Fibroblast of lung (primary cell): ENCODE data around the gene ALS2CL. TPM values are rescaled to one million over a fixed set of nuclear protein-coding genes. Genes with fewer than 3 reads are reported as not detected.

Experiments
- DNase-seq, 2 donors: peaks; one replicate each; pipeline versions ENCODE4 v3.0.0 to v3.0.0-alpha.2; 2010; ENCODE audit warnings: low read depth in 2 of 2
- H2AFZ ChIP-seq: 2 replicates; pipeline ENCODE4 v1.5.1; 2012; ENCODE audit warnings: low read length, control low read depth, inconsistent platforms
- H3K27ac ChIP-seq: 2 replicates; pipeline ENCODE4 v1.5.1; 2011; ENCODE audit warnings: low read length, control low read depth; ENCODE audit not compliant: insufficient read depth
- H3K27me3 ChIP-seq: 2 replicates; pipeline ENCODE4 v1.5.1; 2011; ENCODE audit warnings: mild to moderate bottlenecking, low read length; ENCODE audit not compliant: control insufficient read depth, insufficient read depth
- H3K36me3 ChIP-seq: 2 replicates; pipeline ENCODE4 v1.5.1; 2011; ENCODE audit warnings: low read length; ENCODE audit not compliant: control insufficient read depth, insufficient read depth
- H3K4me1 ChIP-seq: 2 replicates; pipeline ENCODE4 v1.5.1; 2011; ENCODE audit warnings: low read length; ENCODE audit not compliant: control insufficient read depth, insufficient read depth; ENCODE audit errors: extremely low read depth
- H3K4me2 ChIP-seq: 2 replicates; pipeline ENCODE4 v1.5.1; 2011; ENCODE audit warnings: low read length, control low read depth; ENCODE audit not compliant: insufficient read depth; ENCODE audit errors: extremely low read depth
- H3K4me3 ChIP-seq, 4 experiments: fragments of 200-600 bp in 1 of 4; sonication (generic) in 1 of 4; replicated peaks in 1 of 4; 2 replicates each; pipeline ENCODE4 v1.5.1; 2011 to 2016; ENCODE audit warnings: low read length in 4 of 4, low read depth in 3 of 4, mild to moderate bottlenecking in 3 of 4, control low read depth in 2 of 4, inconsistent platforms in 1 of 4, mixed read lengths in 1 of 4; ENCODE audit not compliant: insufficient read depth in 1 of 4; ENCODE audit errors: control extremely low read depth in 1 of 4
- H3K79me2 ChIP-seq: 2 replicates; pipeline ENCODE4 v1.5.1; 2012; ENCODE audit warnings: mild to moderate bottlenecking, low read length, inconsistent platforms; ENCODE audit not compliant: control insufficient read depth, insufficient read depth
- H3K9ac ChIP-seq: 2 replicates; pipeline ENCODE4 v1.5.1; 2011; ENCODE audit warnings: mild to moderate bottlenecking, low read length, control low read depth; ENCODE audit not compliant: insufficient read depth
- H3K9me3 ChIP-seq: 2 replicates; pipeline ENCODE4 v1.5.1; 2012; ENCODE audit warnings: low read depth, low read length; ENCODE audit not compliant: control insufficient read depth, insufficient read depth
- H4K20me1 ChIP-seq: 2 replicates; pipeline ENCODE4 v1.5.1; 2011; ENCODE audit warnings: low read length; ENCODE audit not compliant: control insufficient read depth, insufficient read depth; ENCODE audit errors: extremely low read depth
- CTCF ChIP-seq, 2 donors: IDR thresholded peaks in 1 of 2; conservative IDR thresholded peaks in 1 of 2; 1 replicate in 1 of 2; 2 replicates in 1 of 2; pipeline ENCODE4 v1.5.1; 2011 to 2012; ENCODE audit warnings: low read length in 2 of 2, control low read depth in 1 of 2, inconsistent platforms in 1 of 2, low read depth in 1 of 2, mild to moderate bottlenecking in 1 of 2
- EZH2 ChIP-seq: IDR thresholded peaks from 2 replicates; pipeline ENCODE4 v1.5.1; 2012; ENCODE audit warnings: low read length, control low read depth, mild to moderate bottlenecking; ENCODE audit errors: missing control alignments
- polyA plus RNA-seq, 2 donors: library from polyadenylated mRNA; depleted of rRNA in 1 of 2; stranded (reverse) in 1 of 2; unstranded in 1 of 2; fragments of >200 nt; gene quantifications; 2 replicates each; pipeline ENCODE4 v1.2.1, GENCODE V29; 2011 to 2012; ENCODE audit warnings: missing spikeins in 1 of 2
- total RNA-seq: library from RNA; depleted of rRNA; stranded (reverse); fragments of >200 nt; gene quantifications from 2 replicates; pipeline ENCODE4 v1.2.1, GENCODE V29; 2014

ALS2CL gene
- total and polyA plus RNA-seq, 2 donors (not counting 1 experiment from before 2014, with no cell fraction given): 4.4 to 19.7 TPM

GRCh38 chr3:46626039-46626438, 67.4 kb downstream of the ALS2CL start:
- Histone ChIP-seq H3K27me3 (peaks cover 2% of the 10 kb centered on the region), H3K36me3 (no peaks in the 10 kb centered on the region), H3K9ac (no peak overlapping the region), H3K4me3 (no peak overlapping the region), H3K27ac (no peak overlapping the region), H3K4me1 (peaks cover 2% of the 10 kb centered on the region), H4K20me1 (no peaks in the 10 kb centered on the region), H3K9me3 (no peaks in the 10 kb centered on the region), H3K79me2 (no peaks in the 10 kb centered on the region), H3K4me2 (no peak overlapping the region), H2AFZ (no peak overlapping the region)
- TF ChIP-seq CTCF (conservative IDR thresholded peaks at IDR 0.05 in 1 of 2, IDR thresholded peaks at IDR 0.05 in 1 of 2; ENCODE audit: low read depth in 1 of 2, low read length in 2 of 2) (no peak), EZH2 (no peak)
- no peak for DNase-seq

GRCh38 chr3:46624975-46625490, 68.4 kb downstream of the ALS2CL start:
- H3K27ac ChIP-seq: no peak overlapping the region
- no peak overlapping the region for H2AFZ ChIP-seq
- peaks cover 2% of the 10 kb centered on the region for H3K27me3 ChIP-seq
- H3K9me3 ChIP-seq: no peaks in the 10 kb centered on the region
- no peaks in the 10 kb centered on the region for H3K79me2 ChIP-seq
- TF ChIP-seq CTCF (conservative IDR thresholded peaks at IDR 0.05 in 1 of 2, IDR thresholded peaks at IDR 0.05 in 1 of 2; ENCODE audit: low read depth in 1 of 2, low read length in 2 of 2) (no peak), EZH2 (no peak)
- H3K4me2 ChIP-seq: no peak overlapping the region
- no peaks in the 10 kb centered on the region for H3K36me3 ChIP-seq
- H3K9ac ChIP-seq: no peak overlapping the region
- no peak for DNase-seq
- H3K4me3 ChIP-seq: no peak overlapping the region
- H3K4me1 ChIP-seq: peaks cover 2% of the 10 kb centered on the region
- no peaks in the 10 kb centered on the region for H4K20me1 ChIP-seq

- H3K79me2 ChIP-seq: no peaks in the 10 kb centered on the region
- no peak for DNase-seq
- TF ChIP-seq EZH2: no peak
- no peak for TF ChIP-seq CTCF (conservative IDR thresholded peaks at IDR 0.05 in 1 of 2, IDR thresholded peaks at IDR 0.05 in 1 of 2; ENCODE audit: low read depth in 1 of 2, low read length in 2 of 2)
- H2AFZ ChIP-seq: no peak overlapping the region
- no peak overlapping the region for H3K4me3 ChIP-seq
- H3K4me2 ChIP-seq: no peak overlapping the region
- H3K27ac ChIP-seq: no peak overlapping the region
- peaks cover 2% of the 10 kb centered on the region for H3K27me3 ChIP-seq
- no peaks in the 10 kb centered on the region for H3K9me3 ChIP-seq
- peaks cover 2% of the 10 kb centered on the region for H3K4me1 ChIP-seq
- no peak overlapping the region for H3K9ac ChIP-seq
- no peaks in the 10 kb centered on the region for H3K36me3 ChIP-seq
- no peaks in the 10 kb centered on the region for H4K20me1 ChIP-seq
These were observed 68.9 kb downstream of the ALS2CL start for GRCh38 chr3:46624533-46624932.
